Measurements from ENCODE around the gene METTL26.

The METTL26 gene

DNA sequence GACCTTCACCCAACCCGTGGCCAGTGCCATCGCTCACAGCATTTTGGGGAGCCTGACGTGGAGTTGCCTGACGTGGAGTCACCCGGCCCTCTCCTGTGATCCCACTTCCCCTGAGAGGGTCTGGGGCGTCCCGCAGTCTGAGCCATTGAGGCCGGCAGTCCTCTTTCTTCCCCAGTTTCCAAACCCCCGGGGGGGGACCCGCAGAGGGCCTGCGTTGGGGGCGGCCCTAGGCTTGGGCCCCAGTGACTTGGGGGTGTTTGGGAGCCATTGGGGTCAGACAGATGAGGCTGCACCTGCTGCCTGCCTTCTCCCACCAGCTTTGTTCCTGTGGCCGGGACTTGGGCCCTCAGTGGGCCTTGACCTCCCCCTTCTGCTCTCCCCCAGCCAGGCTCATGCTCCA is 33.6 kb upstream of the METTL26 start:
- no peak overlapping the region for H3K4me3 ChIP-seq (ENCODE audit: control insufficient read depth, low read depth, low read length)
- TF ChIP-seq, protein P1, sequence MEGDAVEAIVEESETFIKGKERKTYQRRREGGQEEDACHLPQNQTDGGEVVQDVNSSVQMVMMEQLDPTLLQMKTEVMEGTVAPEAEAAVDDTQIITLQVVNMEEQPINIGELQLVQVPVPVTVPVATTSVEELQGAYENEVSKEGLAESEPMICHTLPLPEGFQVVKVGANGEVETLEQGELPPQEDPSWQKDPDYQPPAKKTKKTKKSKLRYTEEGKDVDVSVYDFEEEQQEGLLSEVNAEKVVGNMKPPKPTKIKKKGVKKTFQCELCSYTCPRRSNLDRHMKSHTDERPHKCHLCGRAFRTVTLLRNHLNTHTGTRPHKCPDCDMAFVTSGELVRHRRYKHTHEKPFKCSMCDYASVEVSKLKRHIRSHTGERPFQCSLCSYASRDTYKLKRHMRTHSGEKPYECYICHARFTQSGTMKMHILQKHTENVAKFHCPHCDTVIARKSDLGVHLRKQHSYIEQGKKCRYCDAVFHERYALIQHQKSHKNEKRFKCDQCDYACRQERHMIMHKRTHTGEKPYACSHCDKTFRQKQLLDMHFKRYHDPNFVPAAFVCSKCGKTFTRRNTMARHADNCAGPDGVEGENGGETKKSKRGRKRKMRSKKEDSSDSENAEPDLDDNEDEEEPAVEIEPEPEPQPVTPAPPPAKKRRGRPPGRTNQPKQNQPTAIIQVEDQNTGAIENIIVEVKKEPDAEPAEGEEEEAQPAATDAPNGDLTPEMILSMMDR (conservative IDR thresholded peaks at IDR 0.05; ENCODE audit: control insufficient read depth, insufficient read depth, low read depth, low read length) = no peak
- no peak for DNase-seq (ENCODE audit: low read depth)

DNA sequence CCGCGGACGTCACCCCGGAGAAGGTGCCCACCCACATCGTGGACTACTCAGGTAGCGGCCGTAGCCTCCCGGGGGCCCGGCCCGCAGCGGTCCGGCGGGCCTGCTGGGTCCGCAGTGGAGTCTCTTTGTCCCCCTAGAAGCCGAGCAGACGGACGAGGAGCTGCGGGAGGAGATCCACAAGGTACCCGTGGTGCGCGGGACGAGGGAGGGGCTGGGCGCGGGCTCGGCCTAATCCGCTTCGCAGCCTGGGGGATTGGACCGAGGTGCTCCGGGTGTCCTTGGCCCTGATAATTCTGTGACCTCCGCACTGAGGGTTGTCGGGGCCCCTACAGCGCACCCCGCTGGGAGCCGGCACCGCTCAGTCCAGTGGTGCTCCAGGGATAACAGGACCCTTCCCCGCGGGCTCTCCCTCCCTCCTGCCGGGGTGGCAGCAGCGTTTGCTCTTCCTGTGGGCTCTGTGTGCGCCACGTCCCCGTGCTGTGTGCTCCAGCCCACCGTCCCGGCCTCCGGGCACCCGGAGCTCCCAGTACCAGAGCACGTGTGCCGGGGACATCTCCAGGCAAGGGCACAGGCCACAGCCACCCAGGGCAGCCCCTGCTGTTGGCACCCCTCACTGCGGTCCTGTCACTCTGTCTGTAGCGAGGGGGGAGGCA is 32.5 kb upstream of the METTL26 start:
- peak overlapping the region; percentile 73 for H3K4me3 ChIP-seq (ENCODE audit: control insufficient read depth, low read depth, low read length)
- TF ChIP-seq, protein P1 (conservative IDR thresholded peaks at IDR 0.05; ENCODE audit: control insufficient read depth, insufficient read depth, low read depth, low read length) = no peak
- no peak for DNase-seq (ENCODE audit: low read depth)

DNA sequence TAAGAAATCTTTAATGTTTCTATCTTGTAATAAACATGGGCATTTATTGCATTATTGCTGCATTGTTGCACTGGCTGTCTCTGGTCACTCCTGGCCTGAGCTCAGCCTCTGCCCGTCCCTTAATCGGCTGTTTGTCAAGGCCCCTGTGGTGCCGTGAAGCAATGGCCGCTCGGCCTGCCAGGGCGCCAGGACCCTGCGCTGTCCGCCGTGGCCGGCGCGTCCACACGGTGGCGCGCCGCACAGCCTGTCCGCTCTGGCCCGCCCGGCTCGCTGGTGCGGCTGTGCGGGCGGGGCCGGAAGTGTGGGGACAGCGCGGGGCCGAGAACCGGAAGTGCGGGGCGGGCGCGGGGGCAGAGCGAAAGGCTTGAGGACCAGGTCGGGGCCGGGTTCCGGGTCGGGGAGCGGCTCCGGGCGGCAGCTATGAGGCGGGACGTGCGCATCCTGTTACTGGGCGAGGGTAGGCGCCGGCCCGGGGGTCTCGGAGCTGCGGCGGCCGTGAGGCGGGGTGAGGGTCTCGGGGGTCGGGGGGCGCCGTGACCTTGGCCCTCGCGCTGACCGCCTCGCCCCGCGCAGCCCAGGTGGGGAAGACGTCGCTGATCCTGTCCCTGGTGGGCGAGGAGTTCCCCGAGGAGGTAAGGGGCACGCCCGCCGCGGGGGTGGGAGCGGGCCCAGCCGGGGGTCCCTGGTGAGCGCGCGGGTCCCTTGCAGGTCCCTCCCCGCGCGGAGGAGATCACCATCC is 31.8 kb upstream of the METTL26 start, which contains the start of gene RHOT2:
TSS of gene RHOT2 (plus strand) at position 353 of the 739 bp plus-strand sequence. CDS start at position 421, 68 bp downstream.
- peak within 1 kb of the TSS; percentile 73 for H3K4me3 ChIP-seq (ENCODE audit: control insufficient read depth, low read depth, low read length)
- TF ChIP-seq, protein P1 (conservative IDR thresholded peaks at IDR 0.05; ENCODE audit: control insufficient read depth, insufficient read depth, low read depth, low read length) = no peak
- peak; percentile 85 for DNase-seq (ENCODE audit: low read depth)

DNA sequence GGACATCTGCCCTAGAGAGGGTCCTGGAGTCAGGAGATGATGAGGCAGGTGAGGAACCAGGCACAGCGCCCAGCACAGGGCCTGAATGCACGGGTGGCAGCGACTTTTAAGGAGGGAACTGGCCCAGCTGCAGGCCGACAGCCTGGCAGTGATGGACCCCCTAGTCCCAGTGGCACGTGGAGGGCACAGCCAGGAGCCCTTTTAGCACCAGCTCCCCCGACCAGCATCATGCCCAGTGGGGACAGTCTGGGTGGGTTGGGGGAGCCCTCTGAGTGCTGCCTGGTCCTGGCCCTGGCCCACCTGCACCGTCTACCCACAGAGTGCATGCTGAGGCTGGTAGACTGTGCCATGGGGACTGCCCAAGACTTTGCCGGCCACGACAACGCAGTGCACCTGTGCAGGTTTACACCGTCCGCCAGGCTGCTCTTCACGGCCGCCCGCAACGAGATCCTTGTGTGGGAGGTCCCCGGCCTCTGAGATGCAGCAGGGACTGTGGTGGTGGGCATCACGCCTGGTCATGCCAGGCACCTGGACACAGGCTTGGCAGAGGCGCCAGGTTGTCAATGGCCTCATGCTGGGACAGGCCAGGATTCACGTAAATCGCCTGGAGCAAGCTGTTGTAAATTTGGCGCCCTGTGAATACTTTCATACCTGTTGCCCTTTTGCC is 31.1 kb upstream of the METTL26 start:
- no peak for DNase-seq (ENCODE audit: low read depth)
- no peak overlapping the region for H3K4me3 ChIP-seq (ENCODE audit: control insufficient read depth, low read depth, low read length)
- TF ChIP-seq, protein P1 (conservative IDR thresholded peaks at IDR 0.05; ENCODE audit: control insufficient read depth, insufficient read depth, low read depth, low read length) = no peak

DNA sequence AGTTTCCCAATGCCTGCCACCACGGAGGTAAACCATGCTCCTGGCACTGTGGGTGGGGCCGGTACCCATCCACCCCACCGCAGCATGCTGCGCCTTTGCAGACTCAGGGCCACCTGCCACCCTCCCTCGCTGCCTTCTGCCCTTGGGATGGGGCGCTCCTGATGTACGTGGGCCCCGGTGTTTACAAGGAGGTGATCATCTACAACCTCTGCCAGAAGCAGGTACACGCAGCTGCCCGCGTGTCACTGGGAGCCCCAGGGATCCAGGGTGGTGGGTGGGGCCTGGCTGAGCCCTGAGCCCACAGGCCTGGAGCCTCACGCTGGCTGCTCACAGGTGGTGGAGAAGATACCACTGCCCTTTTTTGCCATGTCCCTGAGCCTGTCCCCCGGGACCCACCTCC is 30.5 kb upstream of the METTL26 start:
- TF ChIP-seq, protein P1 (conservative IDR thresholded peaks at IDR 0.05; ENCODE audit: control insufficient read depth, insufficient read depth, low read depth, low read length) = no peak
- H3K4me3 ChIP-seq (ENCODE audit: control insufficient read depth, low read depth, low read length) = no peak overlapping the region
- DNase-seq (ENCODE audit: low read depth) = no peak

DNA sequence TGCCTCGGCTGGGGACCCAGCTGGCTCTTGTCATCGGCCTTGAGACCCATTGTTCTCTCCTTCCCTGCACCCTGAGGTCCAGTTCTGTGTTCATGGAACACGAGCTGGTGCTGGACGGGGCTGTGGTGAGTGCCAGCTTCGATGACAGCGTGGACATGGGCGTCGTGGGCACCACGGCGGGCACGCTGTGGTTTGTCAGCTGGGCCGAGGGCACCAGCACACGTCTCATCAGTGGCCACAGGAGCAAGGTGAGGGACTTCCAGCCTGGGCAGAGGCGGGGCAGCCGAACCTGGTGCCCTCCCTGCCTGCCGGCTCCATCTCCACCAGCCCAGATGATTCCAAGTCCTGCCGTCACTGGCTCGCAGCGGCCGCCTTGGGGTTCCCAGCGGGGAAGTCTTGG is 26.5 kb upstream of the METTL26 start:
- no peak overlapping the region for H3K4me3 ChIP-seq (ENCODE audit: control insufficient read depth, low read depth, low read length)
- TF ChIP-seq, protein P1 (conservative IDR thresholded peaks at IDR 0.05; ENCODE audit: control insufficient read depth, insufficient read depth, low read depth, low read length) = no peak
- no peak for DNase-seq (ENCODE audit: low read depth)
